ENCODE measurements around the gene EIF3D. TPM values are rescaled to one million over a fixed set of nuclear protein-coding genes. Genes with fewer than 3 reads are reported as not detected.
A peak's percentile ranks its signal among the peaks of the same experiment; 100 is the strongest.

The EIF3D gene
- total RNA-seq, 2 donors from 2014 or later = 307 to 329 TPM

DNA sequence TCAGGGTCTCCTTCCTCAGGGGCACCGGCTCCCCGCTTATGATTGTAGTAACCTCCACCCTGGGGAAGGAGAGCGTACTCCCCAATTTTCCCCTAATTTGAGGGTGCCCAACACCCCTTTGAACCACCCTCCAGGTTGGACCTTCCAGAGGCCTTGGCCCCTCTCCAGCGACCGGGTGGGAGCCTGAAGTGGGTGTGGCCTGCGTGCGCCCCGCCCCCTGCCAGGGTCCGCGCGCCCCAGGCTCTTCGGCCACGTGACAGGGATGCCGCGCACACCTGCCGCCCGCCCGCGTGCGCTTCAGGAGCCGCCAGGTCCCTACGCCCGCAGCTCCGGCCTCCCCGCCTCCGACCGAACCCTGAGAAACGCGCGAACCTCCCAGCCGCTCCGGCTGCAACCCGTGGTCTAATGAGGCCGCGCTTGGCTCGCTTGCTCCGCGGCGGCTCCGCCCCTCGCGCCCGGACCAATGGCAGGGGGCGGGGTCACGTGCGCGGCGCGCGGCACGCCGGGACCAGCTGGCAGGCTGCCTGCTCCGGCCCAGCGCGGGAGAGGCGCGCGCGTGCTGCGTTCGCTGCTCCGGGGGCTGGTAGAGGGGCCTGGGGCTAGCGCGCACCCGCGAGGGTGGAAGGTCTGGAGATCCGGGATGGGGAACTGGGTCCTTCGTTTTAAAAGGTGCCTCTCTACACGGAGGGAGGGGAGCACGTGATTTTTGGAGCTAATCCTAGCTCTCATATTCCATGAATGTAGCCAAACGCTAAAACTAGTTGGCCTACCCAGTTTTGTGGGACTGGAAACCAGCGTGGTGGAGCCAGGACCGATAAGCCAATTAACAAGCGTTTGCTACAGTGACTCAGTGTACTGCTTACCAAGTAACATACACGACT lies 22.1 kb downstream of the EIF3D start, which contains the start of gene FOXRED2:
TSS of gene FOXRED2 (minus strand) at position 404 of the 881 bp plus-strand sequence. CDS start 618 bp downstream, outside the sequence.
- Mint-ChIP-seq H3K36me3 (ENCODE audit: low read depth) (peaks cover 22% of the 10 kb centered on the region), H3K27ac (no peak within 1 kb of the TSS)

GRCh38 chr22:36505998-36506635 lies 22.8 kb downstream of the EIF3D start:
- Mint-ChIP-seq H3K27ac (no peak overlapping the region), H3K4me3 (peak overlapping the region; percentile 67), H3K4me1 (peaks cover 5% of the 10 kb centered on the region)

More for the DNA sequence above, 22.1 kb downstream of the EIF3D start, which contains the start of gene FOXRED2:
- H3K27me3 Mint-ChIP-seq = no peaks in the 10 kb centered on the region
- H3K4me1 Mint-ChIP-seq = peaks cover 5% of the 10 kb centered on the region
- peak within 1 kb of the TSS; percentile 67 for H3K4me3 Mint-ChIP-seq
- peaks cover 3% of the 10 kb centered on the region for H3K9me3 Mint-ChIP-seq
- peak; percentile 98 for ATAC-seq (replicated peaks)

DNA sequence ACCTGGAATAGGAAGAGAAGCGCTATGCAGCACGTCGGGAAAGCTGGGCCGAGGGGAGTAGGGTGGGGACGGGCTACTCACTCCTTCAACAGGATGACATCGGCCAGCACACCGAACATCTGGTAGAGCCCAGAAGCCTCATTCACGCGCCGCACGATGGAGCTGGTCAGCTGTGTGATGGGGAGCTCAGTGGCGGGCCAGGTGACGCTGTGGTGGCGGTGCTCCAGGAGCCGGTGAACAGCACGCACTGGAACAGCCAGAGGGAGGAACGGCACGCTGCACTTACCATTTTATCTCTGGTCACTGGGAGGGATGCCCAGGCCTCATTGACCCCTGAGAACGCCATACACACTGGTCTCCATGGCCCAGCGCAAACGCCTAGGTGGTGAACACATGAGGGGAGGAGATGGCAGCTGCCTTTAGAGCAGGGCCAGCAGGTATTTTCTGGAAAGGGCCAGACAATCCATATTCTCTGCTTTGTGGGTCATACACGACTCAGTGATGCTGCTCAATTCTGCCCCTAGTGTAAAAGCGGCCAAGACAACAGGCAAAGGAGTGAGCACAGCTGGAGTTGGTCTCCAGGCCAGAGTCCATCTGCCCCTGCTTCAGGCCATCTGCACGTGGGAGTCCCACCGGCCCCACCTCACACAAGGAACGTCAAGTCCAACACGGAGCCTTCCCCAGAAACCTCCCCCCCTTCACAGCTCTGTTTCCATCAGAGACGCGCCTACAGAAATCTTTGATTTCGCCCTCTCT lies 30.9 kb downstream of the EIF3D start:
- no peak overlapping the region for H3K4me3 Mint-ChIP-seq
- H3K9me3 Mint-ChIP-seq = no peaks in the 10 kb centered on the region
- no peaks in the 10 kb centered on the region for H3K36me3 Mint-ChIP-seq (ENCODE audit: low read depth)
- no peaks in the 10 kb centered on the region for H3K4me1 Mint-ChIP-seq
- H3K27ac Mint-ChIP-seq = no peak overlapping the region
- H3K27me3 Mint-ChIP-seq = no peaks in the 10 kb centered on the region
- no peak for ATAC-seq (replicated peaks)

More at GRCh38 chr22:36505998-36506635, 22.8 kb downstream of the EIF3D start:
- H3K36me3 Mint-ChIP-seq (ENCODE audit: low read depth) = peaks cover 14% of the 10 kb centered on the region
- ATAC-seq (replicated peaks) = no peak
- H3K9me3 Mint-ChIP-seq = peaks cover 3% of the 10 kb centered on the region
- no peaks in the 10 kb centered on the region for H3K27me3 Mint-ChIP-seq

DNA sequence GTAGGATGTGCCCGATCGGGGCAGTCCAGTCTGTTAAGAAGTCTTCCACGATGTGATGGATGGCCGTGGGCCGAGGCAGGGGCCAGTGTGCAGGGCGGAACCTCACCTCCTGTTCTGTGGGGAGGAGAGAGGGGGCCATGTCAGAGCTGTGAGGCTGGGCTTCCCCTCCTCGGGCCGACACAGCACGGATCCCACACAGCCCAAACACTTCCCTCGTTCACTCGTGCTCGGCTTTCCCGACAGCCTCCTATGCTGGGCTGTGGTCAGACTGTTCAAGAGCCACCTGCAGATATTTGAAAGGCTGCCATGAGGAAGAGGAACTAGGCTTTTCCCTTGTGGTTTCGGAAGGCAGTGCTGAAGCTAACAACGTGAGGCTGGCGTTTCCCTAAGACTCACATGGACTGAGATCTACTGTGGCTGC lies 35.3 kb downstream of the EIF3D start:
- no peak for ATAC-seq (replicated peaks)
- H3K27me3 Mint-ChIP-seq = no peaks in the 10 kb centered on the region

GRCh38 chr22:36492109-36492508 lies 36.9 kb downstream of the EIF3D start:
- no peak for ATAC-seq (replicated peaks)
- no peak overlapping the region for H3K4me3 Mint-ChIP-seq
- no peaks in the 10 kb centered on the region for H3K36me3 Mint-ChIP-seq (ENCODE audit: low read depth)
- H3K27me3 Mint-ChIP-seq = no peaks in the 10 kb centered on the region
- peak overlapping the region; percentile 65 for H3K27ac Mint-ChIP-seq
- no peaks in the 10 kb centered on the region for H3K4me1 Mint-ChIP-seq
- no peaks in the 10 kb centered on the region for H3K9me3 Mint-ChIP-seq

More for the DNA sequence above, 35.3 kb downstream of the EIF3D start:
- Mint-ChIP-seq H3K4me3 (no peak overlapping the region), H3K36me3 (ENCODE audit: low read depth) (no peaks in the 10 kb centered on the region), H3K27ac (no peak overlapping the region), H3K4me1 (no peaks in the 10 kb centered on the region), H3K9me3 (no peaks in the 10 kb centered on the region)

DNA sequence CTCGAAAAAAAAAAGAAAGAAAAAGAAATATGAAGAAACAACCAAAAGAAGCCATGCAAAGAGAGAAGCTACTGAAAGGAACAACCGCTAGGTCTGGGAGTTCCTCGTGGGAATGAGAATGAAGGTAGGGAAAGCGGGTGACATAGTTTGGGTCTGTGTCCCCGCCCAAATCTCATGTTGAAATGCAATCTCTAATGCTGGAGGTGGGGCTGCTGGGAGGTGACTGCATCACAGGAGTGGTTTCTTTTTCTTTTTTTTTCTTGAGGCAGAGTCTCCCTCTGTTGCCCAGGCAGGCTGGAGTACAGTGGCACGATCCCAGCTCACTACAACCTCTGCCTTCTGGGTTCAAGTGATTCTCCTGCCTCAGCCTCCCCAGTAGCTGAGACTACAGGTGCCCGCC lies 37.8 kb downstream of the EIF3D start:
- no peak for ATAC-seq (replicated peaks)
- H3K9me3 Mint-ChIP-seq = no peaks in the 10 kb centered on the region
- no peak overlapping the region for H3K27ac Mint-ChIP-seq
- H3K4me3 Mint-ChIP-seq = no peak overlapping the region
- no peaks in the 10 kb centered on the region for H3K27me3 Mint-ChIP-seq
- no peaks in the 10 kb centered on the region for H3K36me3 Mint-ChIP-seq (ENCODE audit: low read depth)
- H3K4me1 Mint-ChIP-seq = no peaks in the 10 kb centered on the region

DNA sequence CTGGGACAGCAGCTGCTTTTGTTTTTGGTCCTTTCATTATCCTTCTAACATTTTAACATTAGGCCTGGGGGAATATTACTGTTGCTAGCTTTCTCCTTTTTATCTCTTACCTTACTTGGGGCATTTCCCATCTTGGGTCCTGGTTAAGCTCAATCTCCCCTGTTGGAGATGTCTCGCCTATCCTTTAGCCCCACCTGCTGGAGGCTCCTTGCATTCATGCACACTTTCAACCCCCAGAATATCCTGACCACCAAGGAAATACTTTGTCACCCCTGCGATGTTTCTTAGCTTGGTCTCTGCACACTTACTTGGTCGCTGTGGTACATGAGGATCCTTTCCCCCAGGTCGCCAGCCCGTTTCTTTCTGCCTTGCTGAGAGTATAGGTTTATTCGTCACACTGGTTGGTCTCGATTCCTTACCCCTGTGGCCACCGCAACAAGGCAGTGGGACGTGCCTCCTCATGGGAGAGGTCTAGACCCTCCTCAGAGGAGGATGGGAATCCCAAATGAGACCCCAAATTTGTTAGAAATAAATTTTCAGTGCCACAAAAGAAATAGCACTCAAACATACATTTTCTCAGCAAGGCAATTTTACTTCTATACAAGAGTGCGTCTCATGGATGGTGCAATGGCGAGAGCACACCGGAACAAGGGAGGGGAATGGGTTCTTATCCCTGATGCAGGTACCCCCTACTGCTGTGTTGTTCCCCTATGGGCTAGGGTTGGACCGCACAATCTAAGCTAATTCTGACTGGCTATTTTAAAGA lies 42.2 kb downstream of the EIF3D start:
- Mint-ChIP-seq H3K4me1 (no peaks in the 10 kb centered on the region), H3K27ac (no peak overlapping the region), H3K27me3 (no peaks in the 10 kb centered on the region), H3K4me3 (no peak overlapping the region), H3K9me3 (no peaks in the 10 kb centered on the region), H3K36me3 (ENCODE audit: low read depth) (peaks cover 2% of the 10 kb centered on the region)
- ATAC-seq (replicated peaks) = no peak

DNA sequence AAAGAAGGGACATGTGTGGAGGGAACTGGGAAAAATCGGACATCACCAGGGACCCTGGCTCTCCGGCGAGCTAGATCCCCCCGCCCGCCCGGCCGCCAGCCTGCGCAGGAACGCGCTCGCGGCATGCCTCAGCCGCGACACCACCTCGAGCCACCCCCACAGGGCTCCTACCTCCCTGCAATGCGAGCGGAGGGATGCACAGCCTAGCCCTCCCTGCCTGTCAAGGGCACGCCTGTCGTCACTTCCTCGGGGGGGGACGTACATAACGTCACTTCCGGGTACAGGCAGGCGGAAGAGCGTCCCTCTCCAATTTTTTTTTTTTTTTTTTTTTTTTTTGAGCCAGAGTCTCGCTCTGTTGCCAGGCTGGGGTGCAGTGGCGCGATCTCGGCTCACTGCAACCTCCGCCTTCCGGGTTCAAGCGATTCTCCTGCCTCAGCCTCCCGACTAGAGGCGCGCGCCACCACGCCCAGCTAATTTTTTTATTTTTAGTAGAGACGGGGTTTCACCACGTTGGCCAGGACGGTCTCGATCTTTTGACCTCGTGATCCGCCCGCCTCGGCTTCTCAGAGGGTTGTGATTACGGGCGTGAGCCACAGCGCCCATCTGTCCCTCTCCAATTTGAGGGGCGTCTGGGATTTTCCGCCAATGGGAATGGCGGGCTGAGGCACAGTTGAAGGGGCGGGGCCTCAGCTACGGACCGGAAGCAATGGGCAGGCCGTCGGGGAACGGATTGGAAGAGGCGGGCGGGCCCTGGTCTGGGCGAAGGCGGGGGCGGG lies 47.4 kb downstream of the EIF3D start, which contains the start of gene TXN2:
TSS of gene TXN2 (minus strand) at position 248 of the 776 bp plus-strand sequence. CDS start 803 bp downstream, outside the sequence.
- Mint-ChIP-seq H3K4me1 (peaks cover 8% of the 10 kb centered on the region), H3K36me3 (ENCODE audit: low read depth) (peaks cover 52% of the 10 kb centered on the region), H3K27me3 (no peaks in the 10 kb centered on the region), H3K9me3 (no peaks in the 10 kb centered on the region), H3K27ac (peak within 1 kb of the TSS; percentile 93), H3K4me3 (peak within 1 kb of the TSS; percentile 92)
- ATAC-seq (replicated peaks) = peak; percentile 95

DNA sequence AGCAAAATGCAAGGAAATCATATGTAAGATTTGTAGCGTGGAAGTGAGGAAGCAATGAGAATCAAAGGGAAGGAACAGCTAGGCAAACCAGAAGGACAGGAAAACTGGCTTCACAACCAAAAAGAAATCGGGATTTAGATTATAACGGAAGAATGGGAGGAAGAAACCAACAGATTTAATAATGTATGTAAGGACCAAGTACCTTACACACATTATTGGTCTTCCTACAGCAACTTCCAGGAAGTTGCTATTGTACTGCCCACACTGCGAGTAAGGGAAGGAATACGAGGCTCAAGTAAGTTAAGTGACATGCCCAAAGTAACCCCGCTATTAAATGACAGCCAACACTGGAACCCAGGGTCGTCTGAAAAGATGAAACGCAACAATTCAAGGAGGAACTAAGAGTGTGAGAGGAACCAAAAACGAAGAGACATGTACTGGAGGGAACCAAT lies 48.0 kb downstream of the EIF3D start:
- Mint-ChIP-seq H3K27ac (peak overlapping the region; percentile 93), H3K36me3 (ENCODE audit: low read depth) (peaks cover 58% of the 10 kb centered on the region), H3K4me3 (peak overlapping the region; percentile 92), H3K27me3 (no peaks in the 10 kb centered on the region), H3K9me3 (no peaks in the 10 kb centered on the region), H3K4me1 (peaks cover 8% of the 10 kb centered on the region)
- ATAC-seq (replicated peaks) = no peak

DNA sequence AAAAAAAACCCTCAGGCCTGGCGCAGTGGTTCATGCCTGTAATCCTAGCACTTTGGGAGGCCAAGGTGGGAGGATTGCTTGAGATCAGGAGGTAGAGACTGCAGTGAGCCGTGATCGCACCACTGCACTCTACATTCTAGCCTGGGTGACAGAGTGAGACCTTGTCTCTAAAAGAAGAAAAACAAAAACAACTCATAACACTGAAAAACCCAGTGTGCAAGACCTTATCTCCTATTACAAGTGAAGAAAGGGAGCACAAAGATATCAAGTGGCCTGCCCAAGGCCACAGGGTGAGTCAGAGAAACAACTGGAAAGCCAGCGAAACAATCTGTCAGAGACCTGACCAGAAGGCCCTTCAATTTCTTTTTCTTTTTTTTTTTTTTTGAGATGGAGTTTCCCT lies 50.0 kb downstream of the EIF3D start:
- H3K4me1 Mint-ChIP-seq = peaks cover 8% of the 10 kb centered on the region
- no peak overlapping the region for H3K27ac Mint-ChIP-seq
- ATAC-seq (replicated peaks) = no peak
- no peaks in the 10 kb centered on the region for H3K27me3 Mint-ChIP-seq
- H3K4me3 Mint-ChIP-seq = no peak overlapping the region
- no peaks in the 10 kb centered on the region for H3K9me3 Mint-ChIP-seq
- H3K36me3 Mint-ChIP-seq (ENCODE audit: low read depth) = peaks cover 78% of the 10 kb centered on the region

- H3K36me3 Mint-ChIP-seq (ENCODE audit: low read depth) = peaks cover 87% of the 10 kb centered on the region
Measured at GRCh38 chr22:36475341-36475740, 53.6 kb downstream of the EIF3D start.

GRCh38 chr22:36472689-36473088 lies 56.3 kb downstream of the EIF3D start:
- H3K27me3 Mint-ChIP-seq = no peaks in the 10 kb centered on the region
- no peak overlapping the region for H3K4me3 Mint-ChIP-seq
- H3K4me1 Mint-ChIP-seq = peaks cover 4% of the 10 kb centered on the region
- H3K9me3 Mint-ChIP-seq = no peaks in the 10 kb centered on the region
- H3K36me3 Mint-ChIP-seq (ENCODE audit: low read depth) = peaks cover 73% of the 10 kb centered on the region
- no peak for ATAC-seq (replicated peaks)
- peak overlapping the region; percentile 51 for H3K27ac Mint-ChIP-seq

More at GRCh38 chr22:36475341-36475740, 53.6 kb downstream of the EIF3D start:
- peaks cover 2% of the 10 kb centered on the region for H3K4me1 Mint-ChIP-seq
- no peaks in the 10 kb centered on the region for H3K9me3 Mint-ChIP-seq
- no peak overlapping the region for H3K4me3 Mint-ChIP-seq
- ATAC-seq (replicated peaks) = no peak
- H3K27me3 Mint-ChIP-seq = no peaks in the 10 kb centered on the region
- H3K27ac Mint-ChIP-seq = peak overlapping the region; percentile 0

GRCh38 chr22:36471341-36471821 lies 57.6 kb downstream of the EIF3D start:
- ATAC-seq (replicated peaks) = no peak
- peaks cover 70% of the 10 kb centered on the region for H3K36me3 Mint-ChIP-seq (ENCODE audit: low read depth)
- H3K27ac Mint-ChIP-seq = no peak overlapping the region
- peaks cover 4% of the 10 kb centered on the region for H3K4me1 Mint-ChIP-seq
- no peaks in the 10 kb centered on the region for H3K27me3 Mint-ChIP-seq
- no peak overlapping the region for H3K4me3 Mint-ChIP-seq
- no peaks in the 10 kb centered on the region for H3K9me3 Mint-ChIP-seq
